Measurements from ENCODE around the gene U2AF1L4. TPM values are rescaled to one million over a fixed set of nuclear protein-coding genes. Genes with fewer than 3 reads are reported as not detected.

The U2AF1L4 gene
- total and polyA plus RNA-seq, 10 of the 15 experiments (the other 5 are each of a cell fraction or from before 2014, with no cell fraction given), result 7.9 to 21.6 (median 15.1) TPM

GRCh38 chr19:35717665-35718344, 27.4 kb downstream of the U2AF1L4 start, which contains the start of gene KMT2B (continued):
- no peak for TF ChIP-seq NRF1 (conservative IDR thresholded peaks at IDR 0.05; ENCODE audit: low read depth, low read length)
- TF ChIP-seq ATF3 (IDR thresholded peaks at IDR 0.05; ENCODE audit: borderline replicate concordance, extremely low read depth, low read depth, low read length), result peak; percentile 24; the same call in 1 of the 2 replicates
- TF ChIP-seq NR2F1 (conservative IDR thresholded peaks at IDR 0.05), result peak; percentile 65; the same call in 1 of the 2 replicates
- TF ChIP-seq IKZF1 (conservative IDR thresholded peaks at IDR 0.05), result peak; percentile 91
- no peak for TF ChIP-seq ZNF217 (IDR thresholded peaks at IDR 0.05)
- TF ChIP-seq TCF3 (IDR thresholded peaks at IDR 0.05; ENCODE audit: borderline replicate concordance, insufficient read depth, low read depth, low read length), result 0 out of 2 replicates have a peak, but pooled peaks have one; percentile 56
- peak; percentile 82 for TF ChIP-seq BACH1 (IDR thresholded peaks at IDR 0.05; ENCODE audit: borderline replicate concordance)
- TF ChIP-seq NFIC (IDR thresholded peaks at IDR 0.05; ENCODE audit: low read depth, low read length), result no peak
- peak; percentile 84 for TF ChIP-seq KLF5 (IDR thresholded peaks at IDR 0.05; ENCODE audit: partially characterized antibody)
- peak; percentile 55 for TF ChIP-seq RUNX3 (IDR thresholded peaks at IDR 0.05; ENCODE audit: low read length)
- no peak for TF ChIP-seq HDAC2 (IDR thresholded peaks at IDR 0.05)
- TF ChIP-seq CHD2 (IDR thresholded peaks at IDR 0.05; ENCODE audit: borderline replicate concordance, low read depth, low read length), result 0 out of 2 replicates have a peak, but pooled peaks have one; percentile 1
- TF ChIP-seq RBBP5 (conservative IDR thresholded peaks at IDR 0.05), result no peak
- no peak for TF ChIP-seq SIN3A (IDR thresholded peaks at IDR 0.05; ENCODE audit: low read depth, low read length)
- TF ChIP-seq, protein P1, sequence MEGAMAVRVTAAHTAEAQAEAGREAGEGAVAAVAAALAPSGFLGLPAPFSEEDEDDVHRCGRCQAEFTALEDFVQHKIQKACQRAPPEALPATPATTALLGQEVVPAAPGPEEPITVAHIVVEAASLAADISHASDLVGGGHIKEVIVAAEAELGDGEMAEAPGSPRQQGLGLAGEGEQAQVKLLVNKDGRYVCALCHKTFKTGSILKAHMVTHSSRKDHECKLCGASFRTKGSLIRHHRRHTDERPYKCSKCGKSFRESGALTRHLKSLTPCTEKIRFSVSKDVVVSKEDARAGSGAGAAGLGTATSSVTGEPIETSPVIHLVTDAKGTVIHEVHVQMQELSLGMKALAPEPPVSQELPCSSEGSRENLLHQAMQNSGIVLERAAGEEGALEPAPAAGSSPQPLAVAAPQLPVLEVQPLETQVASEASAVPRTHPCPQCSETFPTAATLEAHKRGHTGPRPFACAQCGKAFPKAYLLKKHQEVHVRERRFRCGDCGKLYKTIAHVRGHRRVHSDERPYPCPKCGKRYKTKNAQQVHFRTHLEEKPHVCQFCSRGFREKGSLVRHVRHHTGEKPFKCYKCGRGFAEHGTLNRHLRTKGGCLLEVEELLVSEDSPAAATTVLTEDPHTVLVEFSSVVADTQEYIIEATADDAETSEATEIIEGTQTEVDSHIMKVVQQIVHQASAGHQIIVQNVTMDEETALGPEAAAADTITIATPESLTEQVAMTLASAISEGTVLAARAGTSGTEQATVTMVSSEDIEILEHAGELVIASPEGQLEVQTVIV (IDR thresholded peaks at IDR 0.05; ENCODE audit: borderline replicate concordance, partially characterized antibody), result peak; percentile 54

All from GM12878 (cell line).